CD4-positive, alpha-beta T cell treated with Interleukin-12 subunit alpha and Interleukin-12 subunit beta, for 1 hour (primary cell): ENCODE data around the gene CDC25A.
A peak's percentile ranks its signal among the peaks of the same experiment; 100 is the strongest.

Experiments
- DNase-seq: peaks from one replicate; pipeline ENCODE4 v3.0.0-alpha.2; 2020

The CDC25A gene

GRCh38 chr3:48140936-48141603 is 47.1 kb downstream of the CDC25A start:
- DNase-seq = no peak

GRCh38 chr3:48140336-48140757 is 47.9 kb downstream of the CDC25A start:
- DNase-seq = no peak

GRCh38 chr3:48137425-48137999 is 50.7 kb downstream of the CDC25A start:
- DNase-seq = no peak

GRCh38 chr3:48135552-48136495 is 52.4 kb downstream of the CDC25A start:
- DNase-seq = no peak

- DNase-seq = no peak
Measured at GRCh38 chr3:48130321-48130904, 57.8 kb downstream of the CDC25A start.

- DNase-seq = no peak
Measured at GRCh38 chr3:48129921-48130320, 58.3 kb downstream of the CDC25A start.

GRCh38 chr3:48128774-48129173 is 59.4 kb downstream of the CDC25A start:
- DNase-seq = no peak

GRCh38 chr3:48125886-48126622 is 62.2 kb downstream of the CDC25A start:
- no peak for DNase-seq

- DNase-seq = no peak
Measured at GRCh38 chr3:48125013-48125705, 63.1 kb downstream of the CDC25A start.

- no peak for DNase-seq
Measured at GRCh38 chr3:48123346-48123745, 64.9 kb downstream of the CDC25A start.

- no peak for DNase-seq
Measured at GRCh38 chr3:48122504-48122903, 65.7 kb downstream of the CDC25A start.

- no peak for DNase-seq
Measured at GRCh38 chr3:48120223-48120622, 68.0 kb downstream of the CDC25A start.

GRCh38 chr3:48119505-48120193 is 68.6 kb downstream of the CDC25A start:
- no peak for DNase-seq

- DNase-seq = no peak
Measured at GRCh38 chr3:48118928-48119327, 69.3 kb downstream of the CDC25A start.

- no peak for DNase-seq
Measured at GRCh38 chr3:48118322-48118721, 69.9 kb downstream of the CDC25A start.

- no peak for DNase-seq
Measured at GRCh38 chr3:48112813-48113212, 75.4 kb downstream of the CDC25A start.

GRCh38 chr3:48112108-48112791 is 76.0 kb downstream of the CDC25A start:
- DNase-seq = peak; percentile 48

GRCh38 chr3:48110463-48110862 is 77.8 kb downstream of the CDC25A start:
- no peak for DNase-seq

GRCh38 chr3:48107227-48107626 is 81.0 kb downstream of the CDC25A start:
- no peak for DNase-seq
